AG04449 (cell line): ENCODE results near the gene TAF3.

Source experiments
- CTCF ChIA-PET: fragments of 350-600 bp; formaldehyde crosslinking; extraction: SDS; loops from one replicate; lab custom pipeline; 2021; ENCODE audit warnings: antibody characterized with exemption; lab: Yijun Ruan, JAX
- POLR2A ChIA-PET: fragments of 400-600, 350-600 bp; formaldehyde crosslinking; extraction: SDS; loops from one replicate; lab custom pipeline; 2020; ENCODE audit warnings: antibody characterized with exemption, inconsistent platforms; lab: Yijun Ruan, JAX
- DNase-seq: peaks from one replicate; pipeline ENCODE4 v3.0.0-alpha.2; 2010; ENCODE audit warnings: low read depth, low spot score
- H3K4me3 ChIP-seq: 2 replicates; pipeline ENCODE4 v1.5.1; 2011; ENCODE audit warnings: low read depth, mild to moderate bottlenecking, control low read depth, low read length
- TF ChIP-seq, protein P1 (sequence below): IDR thresholded peaks from one replicate; pipeline ENCODE4 v1.5.1; 2011; ENCODE audit warnings: mild to moderate bottlenecking, moderate library complexity, low read length, control low read depth, inconsistent platforms; ENCODE audit not compliant: insufficient read depth; ENCODE audit errors: missing control alignments

The TAF3 gene

DNA sequence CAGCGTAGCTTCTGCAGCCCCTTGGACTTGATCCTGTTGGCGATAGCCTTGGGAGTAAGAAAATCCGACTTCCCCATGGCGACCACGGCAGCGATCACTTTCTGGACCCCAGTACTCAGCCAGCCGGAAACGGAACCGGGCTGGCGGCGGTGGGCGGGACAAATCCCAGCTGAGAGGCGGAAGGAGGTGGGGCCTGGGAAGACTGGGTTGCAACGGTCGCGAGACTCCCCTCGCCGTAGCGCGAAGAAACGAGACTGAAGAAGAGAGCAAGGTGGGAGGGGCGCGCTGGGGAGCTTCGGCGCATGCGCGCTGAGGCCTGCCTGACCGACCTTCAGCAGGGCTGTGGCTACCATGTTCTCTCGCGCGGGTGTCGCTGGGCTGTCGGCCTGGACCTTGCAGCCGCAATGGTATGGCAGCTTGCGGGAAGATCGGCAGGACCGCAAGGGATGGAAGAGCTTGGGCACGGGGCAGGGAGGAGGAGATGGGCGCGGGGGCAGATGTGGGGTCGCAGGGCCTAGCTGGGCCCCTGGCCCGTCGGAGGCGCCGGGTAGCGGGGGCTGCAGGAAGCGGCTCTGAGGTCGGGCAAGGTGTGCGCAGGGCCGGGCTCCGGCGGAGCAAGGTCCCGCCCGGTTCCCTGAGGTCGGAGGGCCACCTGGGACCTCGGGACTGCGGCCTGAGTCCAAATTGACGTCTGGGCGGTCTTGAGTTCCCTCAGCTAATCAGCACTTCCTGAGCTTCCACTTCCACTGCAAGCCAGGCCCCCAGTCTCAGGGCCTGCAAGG lies 30.3 kb upstream of the TAF3 start, which contains the start of the genes ATP5F1C and KIN:
ATP5F1C (plus strand) TSS at position 321 of the 782 bp plus-strand sequence; CDS start at position 352, 31 bp downstream.
KIN (minus strand) TSS at position 137 of the 782 bp plus-strand sequence; CDS start at position 77, 60 bp downstream.
- peak; percentile 65 for DNase-seq
- H3K4me3 ChIP-seq: peak within 1 kb of the TSS; percentile 98
- ChIA-PET CTCF (interaction anchor here (1.6 to 1.9 kb wide), 2 partner anchors 31 to 1420 kb away, joined by 5 to 7 read pairs; partner anchors contain the start of gene TAF3), POLR2A (interaction anchor here (0.5 to 2.7 kb wide), 7 partner anchors 9 to 675 kb away, joined by 3 to 19 read pairs (median 6); partner anchors contain the start of gene TAF3)
- TF ChIP-seq, protein P1, sequence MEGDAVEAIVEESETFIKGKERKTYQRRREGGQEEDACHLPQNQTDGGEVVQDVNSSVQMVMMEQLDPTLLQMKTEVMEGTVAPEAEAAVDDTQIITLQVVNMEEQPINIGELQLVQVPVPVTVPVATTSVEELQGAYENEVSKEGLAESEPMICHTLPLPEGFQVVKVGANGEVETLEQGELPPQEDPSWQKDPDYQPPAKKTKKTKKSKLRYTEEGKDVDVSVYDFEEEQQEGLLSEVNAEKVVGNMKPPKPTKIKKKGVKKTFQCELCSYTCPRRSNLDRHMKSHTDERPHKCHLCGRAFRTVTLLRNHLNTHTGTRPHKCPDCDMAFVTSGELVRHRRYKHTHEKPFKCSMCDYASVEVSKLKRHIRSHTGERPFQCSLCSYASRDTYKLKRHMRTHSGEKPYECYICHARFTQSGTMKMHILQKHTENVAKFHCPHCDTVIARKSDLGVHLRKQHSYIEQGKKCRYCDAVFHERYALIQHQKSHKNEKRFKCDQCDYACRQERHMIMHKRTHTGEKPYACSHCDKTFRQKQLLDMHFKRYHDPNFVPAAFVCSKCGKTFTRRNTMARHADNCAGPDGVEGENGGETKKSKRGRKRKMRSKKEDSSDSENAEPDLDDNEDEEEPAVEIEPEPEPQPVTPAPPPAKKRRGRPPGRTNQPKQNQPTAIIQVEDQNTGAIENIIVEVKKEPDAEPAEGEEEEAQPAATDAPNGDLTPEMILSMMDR: no peak

GRCh38 chr10:7788639-7789286 lies 29.5 kb upstream of the TAF3 start:
- DNase-seq: no peak
- POLR2A ChIA-PET: interaction anchor here (0.5 to 2.7 kb wide), 6 partner anchors 9 to 54 kb away, joined by 3 to 19 read pairs (median 6); partner anchors contain the start of gene TAF3
- H3K4me3 ChIP-seq: peak overlapping the region; percentile 98
- TF ChIP-seq, protein P1: no peak
- CTCF ChIA-PET: interaction anchor here (1.6 to 1.9 kb wide), 2 partner anchors 30 to 1419 kb away, joined by 5 to 7 read pairs; partner anchors contain the start of gene TAF3

DNA sequence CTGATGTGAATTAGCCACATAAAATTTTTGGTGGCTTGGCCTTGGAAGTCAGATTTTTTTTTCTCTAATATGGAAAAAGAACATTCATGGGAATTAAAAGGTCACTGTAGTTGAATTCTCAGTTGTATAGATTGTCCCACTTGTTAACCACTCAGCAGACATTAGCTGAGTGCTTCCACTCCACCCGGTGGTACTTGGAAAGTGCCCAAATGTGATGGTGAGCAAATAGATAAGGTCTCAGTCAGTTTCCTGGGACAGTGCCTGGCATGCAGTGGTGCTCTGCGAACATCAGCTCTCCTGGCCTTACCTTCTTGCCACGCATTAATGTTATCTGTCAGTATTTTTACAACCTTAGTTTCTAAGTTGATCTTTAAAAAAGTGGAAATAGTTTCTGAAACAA lies 28.9 kb upstream of the TAF3 start:
- no peak for DNase-seq
- peak overlapping the region; percentile 98 for H3K4me3 ChIP-seq
- TF ChIP-seq, protein P1: no peak
- ChIA-PET POLR2A (interaction anchor here (2.7 kb wide), 1 partner anchor 8 kb away, joined by 19 read pairs; no protein-coding TSS in a partner anchor), CTCF (interaction anchor here (1.6 to 1.9 kb wide), 2 partner anchors 30 to 1419 kb away, joined by 5 to 7 read pairs; partner anchors contain the start of gene TAF3)

- TF ChIP-seq, protein P1: no peak
- DNase-seq: no peak
- H3K4me3 ChIP-seq: no peak overlapping the region
- CTCF ChIA-PET: interaction anchor here (1.1 kb wide), 1 partner anchor 16 kb away, joined by 3 read pairs; no protein-coding TSS in a partner anchor
- POLR2A ChIA-PET: no interaction called here
These were observed 25.8 kb upstream of the TAF3 start for GRCh38 chr10:7792541-7792940.

GRCh38 chr10:7794251-7795026 lies 23.9 kb upstream of the TAF3 start:
- ChIA-PET CTCF (interaction anchor here (1.2 to 1.3 kb wide), 2 partner anchors 25 to 38 kb away, joined by 3 read pairs; no protein-coding TSS in a partner anchor), POLR2A (no interaction called here)
- TF ChIP-seq, protein P1: no peak
- no peak for DNase-seq
- no peak overlapping the region for H3K4me3 ChIP-seq
